Muscle of back (tissue), 11 donors: Measurements from ENCODE around the gene NCAPH2. TPM values are rescaled to one million over a fixed set of nuclear protein-coding genes. Genes with fewer than 3 reads are reported as not detected.
"Not testable (repeated sequence)": the region's sequence is repeated elsewhere in the genome, so short reads cannot be mapped to it uniquely, and the experiment has no call there.

Experiments used
- DNase-seq, 3 donors: peaks; one replicate each; pipeline versions ENCODE4 v3.0.0 to v3.0.0-alpha.2; 2013
- polyA plus RNA-seq, 10 donors: library from polyadenylated mRNA; unstranded; fragments of 120-200 nt; gene quantifications; one replicate each; pipeline ENCODE4 v1.2.1, GENCODE V29; 2013; ENCODE audit not compliant: insufficient read length in 10 of 10

The NCAPH2 gene
- polyA plus RNA-seq, 10 donors, result 24.5 to 39.8 (median 32.0) TPM

DNA sequence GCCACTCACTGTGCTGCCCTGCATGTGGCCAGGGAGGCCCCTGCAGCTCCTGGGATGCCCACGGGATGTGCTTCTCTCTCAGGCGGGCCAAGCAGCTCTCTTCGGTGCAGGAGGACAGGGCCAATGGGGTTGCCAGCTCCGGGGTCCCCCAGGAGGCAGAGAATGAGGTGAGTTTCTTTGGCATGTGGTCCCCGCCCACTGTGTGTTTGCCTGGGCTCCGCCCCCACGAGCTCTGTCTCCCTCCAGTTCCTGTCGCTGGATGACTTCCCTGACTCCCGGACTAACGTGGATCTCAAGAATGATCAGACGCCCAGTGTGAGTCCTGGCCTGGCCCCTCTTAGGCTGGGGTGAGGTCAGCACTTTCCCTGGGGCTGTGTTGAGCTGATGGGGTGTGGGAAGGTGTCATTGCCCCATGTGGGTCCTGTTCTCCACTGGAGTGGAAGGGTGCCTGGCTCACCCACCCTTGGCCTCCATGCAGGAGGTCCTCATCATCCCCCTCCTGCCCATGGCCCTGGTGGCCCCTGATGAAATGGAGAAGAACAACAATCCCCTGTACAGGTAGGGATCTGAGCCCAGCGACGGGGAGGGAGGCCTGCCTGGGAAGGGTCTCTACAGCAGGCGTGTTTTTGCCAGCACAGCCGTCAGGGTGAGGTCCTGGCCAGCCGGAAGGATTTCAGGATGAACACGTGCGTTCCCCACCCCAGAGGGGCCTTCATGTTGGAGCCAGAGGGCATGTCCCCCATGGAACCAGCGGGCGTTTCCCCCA is 9.7 kb downstream of the NCAPH2 start:
- no peak for DNase-seq

GRCh38 chr22:50518606-50519005 is 10.6 kb downstream of the NCAPH2 start:
- no peak for DNase-seq

- no peak for DNase-seq
These were observed 11.1 kb downstream of the NCAPH2 start for GRCh38 chr22:50519151-50519550.

GRCh38 chr22:50520184-50520583 is 12.2 kb downstream of the NCAPH2 start:
- DNase-seq, result not testable (repeated sequence)

DNA sequence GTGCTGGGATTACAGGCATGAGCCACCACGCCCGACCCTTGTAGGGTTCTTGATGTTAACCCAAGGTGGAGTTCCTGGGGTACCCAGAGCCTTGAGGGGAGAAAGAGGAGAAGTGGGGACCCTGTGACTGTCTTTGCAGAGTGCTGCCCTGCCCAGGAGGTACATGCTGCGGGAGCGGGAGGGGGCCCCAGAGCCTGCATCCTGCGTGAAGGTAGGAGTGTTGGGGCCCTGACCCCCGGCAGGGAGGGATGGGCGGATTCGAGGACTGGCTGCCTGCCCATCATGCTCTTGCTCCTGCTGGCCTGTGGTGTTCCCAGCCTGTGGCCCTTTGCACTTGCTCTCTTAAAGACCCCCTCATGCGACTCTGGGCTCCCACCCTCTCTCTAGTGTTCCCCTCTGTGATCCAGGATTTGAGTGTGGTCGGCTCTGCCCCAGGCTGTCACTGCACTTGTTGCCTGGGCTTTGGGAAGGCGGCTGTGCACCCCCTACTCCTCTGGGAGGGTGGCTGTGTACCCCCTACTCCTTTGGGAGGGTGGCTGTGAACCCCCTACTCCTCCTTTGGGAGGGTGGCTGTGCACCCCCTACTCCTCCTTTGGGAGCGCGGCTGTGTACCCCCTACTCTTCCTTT is 12.9 kb downstream of the NCAPH2 start:
- no peak for DNase-seq

DNA sequence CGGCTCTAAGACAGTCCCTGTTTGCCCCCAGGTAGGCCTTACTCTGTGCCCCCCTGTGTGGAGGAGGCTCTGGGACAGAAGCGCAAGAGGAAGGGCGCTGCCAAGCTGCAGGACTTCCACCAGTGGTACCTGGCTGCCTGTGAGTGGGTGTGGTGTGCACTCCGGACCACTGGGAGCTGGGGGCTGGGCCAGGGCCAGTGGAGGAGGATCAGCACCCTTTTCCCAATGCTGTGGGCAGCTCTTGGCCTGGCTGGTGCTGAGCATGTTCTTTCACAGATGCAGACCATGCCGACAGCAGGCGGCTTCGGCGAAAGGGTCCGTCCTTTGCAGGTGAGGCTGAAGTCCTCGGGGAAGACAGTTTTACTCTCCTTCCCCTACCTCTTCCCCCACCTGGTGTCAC is 13.7 kb downstream of the NCAPH2 start:
- no peak for DNase-seq

DNA sequence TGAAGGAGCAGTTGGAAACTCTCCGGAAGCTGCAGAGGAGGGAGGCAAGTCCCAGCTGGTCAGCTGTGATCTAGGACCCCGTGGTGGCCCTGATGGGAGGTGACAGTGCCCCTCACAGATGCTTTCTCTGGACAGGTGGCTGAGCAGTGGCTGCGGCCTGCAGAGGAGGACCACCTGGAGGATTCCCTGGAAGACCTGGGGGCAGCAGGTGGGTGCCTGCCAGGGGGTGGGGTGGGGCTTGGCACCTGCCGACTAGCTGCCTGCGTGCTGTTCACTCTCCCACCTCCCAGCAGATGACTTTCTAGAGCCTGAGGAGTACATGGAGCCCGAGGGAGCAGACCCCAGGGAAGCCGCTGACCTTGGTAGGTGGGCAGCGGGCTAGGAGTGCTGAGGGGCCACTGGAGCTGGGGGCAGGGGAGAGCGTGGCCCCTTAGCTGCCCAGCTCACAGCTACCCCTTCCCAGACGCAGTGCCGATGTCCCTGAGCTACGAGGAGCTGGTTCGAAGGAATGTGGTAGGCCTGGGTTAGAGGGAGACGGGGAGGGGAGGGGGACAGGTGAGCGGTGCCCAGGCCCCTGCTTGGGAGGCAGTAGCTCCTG is 14.3 kb downstream of the NCAPH2 start:
- no peak for DNase-seq

DNA sequence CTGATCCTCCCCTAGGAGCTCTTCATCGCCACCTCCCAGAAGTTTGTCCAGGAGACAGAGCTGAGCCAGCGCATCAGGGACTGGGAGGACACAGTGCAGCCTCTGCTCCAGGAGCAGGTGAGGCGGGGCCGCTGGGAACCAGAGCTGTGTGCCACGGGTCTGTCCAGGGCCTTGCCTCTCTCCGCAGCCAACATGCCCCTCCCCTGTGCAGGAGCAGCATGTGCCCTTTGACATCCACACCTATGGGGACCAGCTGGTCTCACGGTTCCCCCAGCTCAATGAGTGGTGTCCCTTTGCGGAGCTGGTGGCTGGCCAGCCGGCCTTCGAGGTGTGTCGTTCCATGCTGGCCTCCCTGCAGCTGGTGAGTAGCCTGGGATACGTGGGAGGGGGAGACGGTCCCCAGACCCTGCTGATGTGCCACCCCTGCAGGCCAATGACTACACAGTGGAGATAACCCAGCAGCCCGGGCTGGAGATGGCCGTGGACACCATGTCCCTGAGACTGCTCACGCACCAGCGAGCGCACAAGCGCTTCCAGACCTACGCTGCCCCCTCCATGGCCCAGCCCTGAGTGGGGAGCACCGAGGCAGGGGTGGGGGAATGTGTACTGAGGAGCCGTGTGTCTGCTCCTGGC is 14.9 kb downstream of the NCAPH2 start:
- DNase-seq, result peak in 1 of 3 donors; percentile 11

- DNase-seq, result peak in 1 of 3 donors; percentile 10
These were observed 15.4 kb downstream of the NCAPH2 start for GRCh38 chr22:50523458-50523805.

DNA sequence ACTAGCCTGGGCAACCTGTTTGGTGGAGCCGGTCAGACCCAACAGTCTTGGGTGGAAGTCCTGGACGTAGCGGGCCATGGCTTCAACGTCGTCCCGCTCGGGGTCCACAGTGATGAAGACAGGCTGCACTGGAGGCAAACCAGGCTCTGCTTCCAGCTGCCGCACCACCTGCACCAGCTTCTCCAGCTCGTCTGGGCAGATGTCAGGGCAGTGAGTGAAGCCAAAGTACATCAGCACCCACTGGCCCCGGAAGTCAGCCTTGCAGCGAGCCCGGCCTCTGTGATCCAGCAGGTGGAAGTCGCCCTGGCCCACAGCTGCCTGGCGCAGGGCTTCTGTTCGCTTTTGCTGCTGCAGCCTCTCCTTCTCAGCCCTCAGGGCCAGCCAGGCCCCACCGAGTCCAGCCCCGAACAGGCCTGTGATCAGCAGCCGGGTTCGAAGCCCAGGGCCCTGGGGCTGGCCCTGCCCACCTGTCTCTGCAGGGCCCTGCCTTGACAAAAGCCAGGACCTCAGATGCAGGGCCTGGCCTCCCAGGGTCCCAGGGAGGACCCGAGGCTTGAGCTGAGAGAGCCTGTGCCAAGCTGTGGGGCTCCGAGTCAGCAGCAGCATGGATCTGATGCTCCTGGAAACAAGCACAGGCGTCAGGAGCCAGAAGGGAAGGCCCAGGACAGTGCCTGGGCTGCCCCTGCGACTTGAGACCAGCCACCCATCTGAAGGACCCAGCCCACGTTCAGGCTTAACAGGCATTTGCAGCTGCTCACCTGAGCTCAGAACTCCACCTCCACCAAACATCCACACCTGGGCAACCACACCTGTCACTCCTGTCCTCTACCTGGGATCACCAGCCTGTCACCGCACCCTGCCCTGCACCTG is 16.0 kb downstream of the NCAPH2 start:
- peak in 1 of 3 donors; percentile 27 for DNase-seq

DNA sequence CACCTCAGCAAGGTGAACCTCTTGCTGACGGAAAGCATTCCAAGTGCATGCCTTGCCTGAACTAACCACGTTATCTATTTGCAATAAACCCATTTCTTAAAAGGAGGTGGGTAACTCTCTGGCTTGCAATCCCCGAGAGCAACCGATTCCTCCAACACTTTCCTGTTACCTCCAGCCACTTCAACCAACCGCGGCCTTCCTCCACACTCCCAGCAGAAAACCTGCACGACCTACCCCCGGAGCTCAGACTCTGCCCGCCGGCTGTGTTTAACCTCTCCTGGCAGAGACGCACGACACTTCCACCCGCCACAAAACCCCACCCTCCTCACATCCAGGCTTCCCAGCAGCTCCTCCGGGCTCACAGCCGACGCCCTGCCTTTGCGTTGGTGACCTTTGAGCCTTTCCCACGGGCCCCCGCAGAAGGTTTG is 16.7 kb downstream of the NCAPH2 start:
- no peak for DNase-seq

GRCh38 chr22:50525104-50525857 is 17.3 kb downstream of the NCAPH2 start, which contains the start of gene SCO2:
TSS of gene SCO2 (minus strand) at chr22:50525598. CDS start at chr22:50524411, 1,187 bp downstream.
- DNase-seq, result peak; percentile 98 to 99 (median 98)

DNA sequence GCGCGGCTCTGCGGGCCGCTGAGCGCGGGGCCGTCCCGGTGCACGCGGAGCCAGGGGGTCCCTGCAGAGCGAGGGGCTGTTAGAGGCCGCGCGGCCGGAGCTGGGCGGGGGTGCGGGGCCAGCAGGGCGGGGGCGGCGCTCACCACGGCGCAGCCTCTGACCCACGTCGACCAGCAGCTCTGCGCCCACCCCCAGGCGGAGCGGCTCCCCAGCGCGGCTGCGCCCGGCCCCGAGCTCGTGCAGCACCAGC is 17.8 kb downstream of the NCAPH2 start:
- peak in 1 of 3 donors; percentile 71 for DNase-seq

DNA sequence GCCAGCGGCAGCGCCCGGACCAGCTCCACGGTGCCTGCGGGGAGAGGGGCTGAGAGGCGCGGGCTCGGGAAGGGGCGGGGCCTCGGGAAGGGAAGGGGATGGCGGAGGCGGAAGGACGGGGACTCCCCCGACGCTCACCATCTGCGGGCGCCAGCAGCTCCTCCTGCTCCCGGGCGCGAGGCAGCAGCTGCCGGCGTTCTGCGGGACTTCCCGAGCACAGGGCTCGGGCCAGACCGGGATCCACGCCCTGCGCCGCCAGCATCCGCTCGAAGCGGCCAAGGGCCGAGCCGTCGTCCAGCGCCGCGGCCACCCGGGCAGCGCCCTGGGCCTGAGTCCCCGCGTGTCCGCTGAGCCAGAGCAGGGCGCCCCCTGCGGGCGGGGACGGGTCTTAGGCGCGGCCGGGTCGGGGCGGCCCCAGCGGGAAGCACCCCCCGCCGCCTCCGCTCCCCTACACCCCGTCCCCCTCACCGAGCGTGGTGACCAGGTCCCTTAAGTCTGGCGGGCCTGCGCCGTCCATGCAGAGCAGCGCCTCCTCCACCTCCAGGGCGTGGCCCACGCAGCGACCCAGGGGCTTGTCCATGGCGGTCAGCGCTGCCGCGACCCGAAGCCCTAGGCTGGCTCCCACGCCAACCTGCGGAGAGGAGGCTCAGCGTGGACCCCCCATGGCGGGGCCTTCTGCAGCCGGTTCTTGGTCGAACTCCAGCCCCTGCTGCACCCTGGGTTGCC is 18.2 kb downstream of the NCAPH2 start:
- DNase-seq, result peak in 2 of 3 donors; percentile 85 to 95

GRCh38 chr22:50526834-50527801 is 19.1 kb downstream of the NCAPH2 start:
- peak in 1 of 3 donors; percentile 69 for DNase-seq

DNA sequence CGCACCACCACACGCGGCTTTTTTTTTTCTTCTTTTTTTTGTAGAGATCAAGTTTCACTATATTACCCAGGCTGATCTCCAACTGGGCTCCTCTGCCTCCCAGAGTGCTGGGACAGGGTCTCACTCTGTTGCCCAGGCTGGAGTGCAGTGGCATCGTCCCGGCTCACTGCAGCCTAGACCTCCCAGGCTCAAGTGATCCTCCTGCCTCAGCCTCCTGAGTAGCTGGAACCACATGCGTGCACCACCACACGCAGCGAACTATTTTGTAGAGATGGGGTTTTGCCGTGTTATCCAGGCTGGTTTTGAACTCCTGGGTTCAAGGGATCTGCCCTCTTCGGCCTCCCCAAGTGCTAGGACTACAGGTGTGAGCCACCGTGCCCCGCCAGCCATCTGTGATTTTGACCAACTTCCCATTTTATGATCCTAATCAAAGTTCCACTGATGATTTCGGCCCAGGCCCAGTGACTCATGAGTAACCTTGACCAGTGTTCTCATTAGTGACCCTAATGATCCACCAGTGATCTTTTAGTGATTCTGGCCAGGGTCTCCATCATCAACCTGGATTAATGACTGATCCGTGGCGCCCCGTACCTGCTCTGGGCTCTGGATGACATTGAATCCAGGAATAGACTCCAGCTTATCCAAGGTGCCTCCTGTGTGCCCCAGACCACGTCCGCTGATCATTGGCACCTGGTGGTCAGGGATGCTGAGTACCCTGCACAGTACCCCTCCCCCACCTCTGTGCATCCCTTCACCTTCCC is 20.1 kb downstream of the NCAPH2 start:
- DNase-seq, result peak in 1 of 3 donors; percentile 23

DNA sequence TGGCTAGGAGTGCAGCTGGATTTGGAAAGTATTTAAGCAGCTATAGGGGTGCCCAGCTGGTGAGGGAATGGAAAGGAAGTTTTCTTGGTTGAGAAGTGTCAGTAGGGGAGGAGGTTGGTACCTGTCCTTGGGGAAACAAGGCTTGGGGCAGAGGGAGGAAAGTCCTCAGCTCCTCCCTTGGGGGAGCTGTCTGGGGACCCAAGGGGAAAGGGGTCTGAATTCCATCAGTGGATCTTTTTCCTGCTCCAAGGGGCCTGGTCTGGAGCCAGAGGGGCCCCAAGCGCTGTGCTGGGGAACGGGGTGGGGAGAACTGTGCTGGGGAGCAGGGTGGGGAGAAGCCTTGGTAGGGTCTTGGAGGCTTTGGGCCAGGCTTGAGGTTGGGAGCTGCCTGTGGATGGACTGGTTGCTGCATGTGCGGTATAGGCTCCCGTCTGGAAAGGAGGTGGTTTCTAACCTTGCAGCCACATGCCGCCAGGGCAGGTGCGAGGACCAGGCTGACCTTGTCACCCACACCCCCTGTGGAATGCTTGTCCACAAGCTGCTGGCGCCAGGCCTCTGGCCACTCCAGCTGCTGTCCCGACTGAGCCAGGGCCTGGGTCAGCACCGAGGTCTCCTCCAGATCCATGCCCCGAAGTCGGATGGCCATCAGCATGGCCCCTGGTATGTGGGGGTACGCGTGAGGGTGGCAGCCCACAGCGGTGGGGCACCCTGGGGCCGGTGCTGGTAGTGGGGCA is 20.8 kb downstream of the NCAPH2 start:
- DNase-seq, result peak in 1 of 3 donors; percentile 45
